ENCODE results near the gene RIN2. TPM values are rescaled to one million over a fixed set of nuclear protein-coding genes. Genes with fewer than 3 reads are reported as not detected.
A peak's percentile ranks its signal among the peaks of the same experiment; 100 is the strongest.

Gene RIN2
- total and polyA plus RNA-seq, 2 of the 4 experiments (the other 2 are of a cell fraction) = 16.1 to 72.2 TPM

- TF ChIP-seq ELK1 (IDR thresholded peaks at IDR 0.05; ENCODE audit: borderline replicate concordance, low read depth, low read length) = no peak
- TF ChIP-seq RAD21 (IDR thresholded peaks at IDR 0.05; ENCODE audit: low read length) = no peak
- TF ChIP-seq CEBPB (IDR thresholded peaks at IDR 0.05; ENCODE audit: low read depth, low read length) = no peak
- TF ChIP-seq MAZ (IDR thresholded peaks at IDR 0.05; ENCODE audit: borderline replicate concordance, low read depth, low read length) = no peak
Observed at GRCh38 chr20:19789009-19789408, 31.0 kb downstream of the RIN2 start (continued).

GRCh38 chr20:19789446-19789845, 31.4 kb downstream of the RIN2 start:
- H3K18ac ChIP-seq (ENCODE audit: low read depth, low read length) = no peak overlapping the region
- H3K4me3 ChIP-seq (ENCODE audit: insufficient read depth, low read depth, low read length) = no peak overlapping the region
- peaks cover 6% of the 10 kb centered on the region for H3K36me3 ChIP-seq (ENCODE audit: control insufficient read depth, insufficient read depth, low read length)
- H3K4ac ChIP-seq (ENCODE audit: low read depth, low read length) = no peak overlapping the region
- H3K23ac ChIP-seq (ENCODE audit: low read depth, low read length) = no peak overlapping the region
- ChIA-PET POLR2A (ENCODE audit: unreplicated experiment) (no interaction called here), CTCF (no interaction called here)
- no peaks in the 10 kb centered on the region for H3K27me3 ChIP-seq (ENCODE audit: control insufficient read depth, insufficient read depth, low read length)
- peaks cover 13% of the 10 kb centered on the region for H3K4me1 ChIP-seq (ENCODE audit: control insufficient read depth, insufficient read depth, low read length)
- in situ Hi-C loops (cut with MboI; ENCODE audit: low sequenced_read_pairs) = loop anchor here (5.0 to 10.0 kb wide), 2 partner anchors 98 to 185 kb away; no protein-coding TSS in a partner anchor
- H3K27ac ChIP-seq (ENCODE audit: insufficient read depth, low read length) = no peak overlapping the region
- no peak overlapping the region for H4K8ac ChIP-seq (ENCODE audit: low read depth in 2 of 2, low read length in 2 of 2)
- no peak overlapping the region; the same call in 1 of the 2 replicates for H2BK20ac ChIP-seq (ENCODE audit: low read depth, low read length)
- 0 out of 2 replicates have a peak overlapping the region, but pooled peaks have one; percentile 1 for H2AK5ac ChIP-seq (ENCODE audit: low read depth, low read length)
- H3K9ac ChIP-seq (ENCODE audit: low read depth, low read length) = no peak overlapping the region
- H4K91ac ChIP-seq (ENCODE audit: insufficient read depth, low read depth, low read length) = no peak overlapping the region
- no peak for DNase-seq
- WGBS, 2 experiments (ENCODE audit: extremely low coverage in 2 of 2, insufficient read length in 1 of 2) = 57% methylated on average over 1 of the region's 2 CpGs; no CpG with 5 or more reads in 1 of the 2 experiments
- H3K9me1 ChIP-seq (ENCODE audit: insufficient read depth, low read length) = peaks cover 3% of the 10 kb centered on the region
- no peak overlapping the region for H2AK9ac ChIP-seq (replicated peaks; ENCODE audit: low read depth, low read length, poor library complexity)
- ATAC-seq (ENCODE audit: low read depth) = no peak
- intact Hi-C loops (cut with micrococcal nuclease) = no loop called here
- dilution Hi-C loops (cut with HindIII; ENCODE audit: low sequenced_read_pairs, unreplicated experiment) = no loop called here
- no peak overlapping the region for H3K14ac ChIP-seq (replicated peaks; ENCODE audit: low read depth, low read length)
- no peak overlapping the region for H4K5ac ChIP-seq (ENCODE audit: low read depth, low read length)
- H2BK5ac ChIP-seq (ENCODE audit: low read depth, low read length, poor library complexity, severe bottlenecking) = no peak overlapping the region
- H3K56ac ChIP-seq (ENCODE audit: extremely low read depth, insufficient read depth, low read length) = no peak overlapping the region
- H3K4me2 ChIP-seq (ENCODE audit: low read depth, low read length) = no peak overlapping the region
- H2BK120ac ChIP-seq (ENCODE audit: low read depth, low read length) = no peak overlapping the region
- no peak overlapping the region for H2BK15ac ChIP-seq (ENCODE audit: low read depth, low read length)
- 0 out of 2 replicates have a peak, but pooled peaks cover 2% of the 10 kb centered on the region for H3K9me3 ChIP-seq (ENCODE audit: control insufficient read depth, insufficient read depth, low read length)
- BruUV-seq (replicated peaks) = no TSS peak
- peaks cover 5 to 50% of the 10 kb centered on the region in 2 experiments for H3K79me1 ChIP-seq (ENCODE audit: low read depth in 1 of 2, low read length in 2 of 2)
- no peaks in the 10 kb centered on the region for H4K20me1 ChIP-seq (ENCODE audit: insufficient read depth, low read length)
- no peak overlapping the region for H2AFZ ChIP-seq (replicated peaks; ENCODE audit: low read length, poor library complexity)
- no peak for TF ChIP-seq BHLHE40 (IDR thresholded peaks at IDR 0.05; ENCODE audit: low read depth, low read length)
- TF ChIP-seq RFX5 (IDR thresholded peaks at IDR 0.05; ENCODE audit: low read depth, low read length) = no peak
- TF ChIP-seq CEBPB (IDR thresholded peaks at IDR 0.05; ENCODE audit: low read depth, low read length) = no peak
- no peak for TF ChIP-seq MXI1 (IDR thresholded peaks at IDR 0.05; ENCODE audit: borderline replicate concordance, low read depth, low read length)
- TF ChIP-seq POLR2A (IDR thresholded peaks at IDR 0.05; ENCODE audit: low read depth, low read length) = no peak
- TF ChIP-seq CTCF (conservative IDR thresholded peaks at IDR 0.05; ENCODE audit: low read depth, low read length) = no peak
- TF ChIP-seq MAFK (IDR thresholded peaks at IDR 0.05; ENCODE audit: low read depth, low read length) = no peak
- TF ChIP-seq RCOR1 (IDR thresholded peaks at IDR 0.05; ENCODE audit: insufficient replicate concordance, low read length) = no peak
- TF ChIP-seq SMC3 (IDR thresholded peaks at IDR 0.05; ENCODE audit: low read depth, low read length) = no peak
- TF ChIP-seq RAD21 (IDR thresholded peaks at IDR 0.05; ENCODE audit: low read length) = no peak
- TF ChIP-seq NFE2L2 (IDR thresholded peaks at IDR 0.05; ENCODE audit: low read depth, low read length) = no peak
- no peak for TF ChIP-seq CHD1 (IDR thresholded peaks at IDR 0.05; ENCODE audit: low read depth, low read length)
- no peak for TF ChIP-seq MAZ (IDR thresholded peaks at IDR 0.05; ENCODE audit: borderline replicate concordance, low read depth, low read length)

Data from IMR-90 (cell line).